ENCODE results near the gene PLAGL2. TPM values are rescaled to one million over a fixed set of nuclear protein-coding genes. Genes with fewer than 3 reads are reported as not detected.
A peak's percentile ranks its signal among the peaks of the same experiment; 100 is the strongest.

Gene PLAGL2
- total and polyA plus RNA-seq, 2 of the 4 experiments (the other 2 are of a cell fraction), result 2.9 to 7.7 TPM

GRCh38 chr20:32231245-32231644 is 23.7 kb upstream of the PLAGL2 start:
- Histone ChIP-seq H3K4ac (ENCODE audit: low read depth, low read length) (no peak overlapping the region), H2BK15ac (ENCODE audit: low read depth, low read length) (no peak overlapping the region), H3K23ac (ENCODE audit: low read depth, low read length) (no peak overlapping the region), H3K9ac (ENCODE audit: low read depth, low read length) (no peak overlapping the region), H3K36me3 (ENCODE audit: control insufficient read depth, insufficient read depth, low read length) (peaks cover 56% of the 10 kb centered on the region), H2AK5ac (ENCODE audit: low read depth, low read length) (no peak overlapping the region), H2AK9ac (replicated peaks; ENCODE audit: low read depth, low read length, poor library complexity) (no peak overlapping the region), H2AFZ (replicated peaks; ENCODE audit: low read length, poor library complexity) (no peak overlapping the region), H3K27ac (ENCODE audit: insufficient read depth, low read length) (no peak overlapping the region), H3K18ac (ENCODE audit: low read depth, low read length) (no peak overlapping the region), H4K5ac (ENCODE audit: low read depth, low read length) (no peak overlapping the region), H2BK20ac (ENCODE audit: low read depth, low read length) (no peak overlapping the region), H3K4me2 (ENCODE audit: low read depth, low read length) (no peak overlapping the region), H3K4me3 (ENCODE audit: insufficient read depth, low read depth, low read length) (no peak overlapping the region), H3K4me1 (ENCODE audit: control insufficient read depth, insufficient read depth, low read length) (no peaks in the 10 kb centered on the region), H4K20me1 (ENCODE audit: insufficient read depth, low read length) (no peaks in the 10 kb centered on the region), H3K27me3 (ENCODE audit: control insufficient read depth, insufficient read depth, low read length) (no peaks in the 10 kb centered on the region), H4K91ac (ENCODE audit: insufficient read depth, low read depth, low read length) (no peak overlapping the region), H3K79me1 (ENCODE audit: low read depth in 1 of 2, low read length in 2 of 2) (peaks cover 0 to 4% of the 10 kb centered on the region in 2 experiments; a peak in 1 of 4 replicates), H3K56ac (ENCODE audit: extremely low read depth, insufficient read depth, low read length) (no peak overlapping the region), H3K9me3 (ENCODE audit: control insufficient read depth, insufficient read depth, low read length) (no peaks in the 10 kb centered on the region), H2BK120ac (ENCODE audit: low read depth, low read length) (no peak overlapping the region), H3K14ac (replicated peaks; ENCODE audit: low read depth, low read length) (no peak overlapping the region), H3K9me1 (ENCODE audit: insufficient read depth, low read length) (no peaks in the 10 kb centered on the region), H2BK5ac (ENCODE audit: low read depth, low read length, poor library complexity, severe bottlenecking) (no peak overlapping the region), H4K8ac (ENCODE audit: low read depth in 2 of 2, low read length in 2 of 2) (no peak overlapping the region)
- ATAC-seq (ENCODE audit: low read depth) (peak; percentile 35; the same call in 1 of the 2 replicates), DNase-seq (peak; percentile 10)
- CTCF ChIA-PET, result no interaction called here
- POLR2A ChIA-PET (ENCODE audit: unreplicated experiment), result no interaction called here
- TF ChIP-seq ELK1 (IDR thresholded peaks at IDR 0.05; ENCODE audit: borderline replicate concordance, low read depth, low read length), result no peak
- no peak for TF ChIP-seq CHD1 (IDR thresholded peaks at IDR 0.05; ENCODE audit: low read depth, low read length)
- TF ChIP-seq RCOR1 (IDR thresholded peaks at IDR 0.05; ENCODE audit: insufficient replicate concordance, low read length), result no peak
- TF ChIP-seq MAZ (IDR thresholded peaks at IDR 0.05; ENCODE audit: borderline replicate concordance, low read depth, low read length), result no peak
- TF ChIP-seq NFE2L2 (IDR thresholded peaks at IDR 0.05; ENCODE audit: low read depth, low read length), result no peak
- no peak for TF ChIP-seq RAD21 (IDR thresholded peaks at IDR 0.05; ENCODE audit: low read length)
- no peak for TF ChIP-seq SMC3 (IDR thresholded peaks at IDR 0.05; ENCODE audit: low read depth, low read length)
- no peak for TF ChIP-seq FOS (IDR thresholded peaks at IDR 0.05; ENCODE audit: low read depth, low read length)
- TF ChIP-seq RFX5 (IDR thresholded peaks at IDR 0.05; ENCODE audit: low read depth, low read length), result no peak
- no peak for TF ChIP-seq USF2 (IDR thresholded peaks at IDR 0.05; ENCODE audit: low read depth, low read length)
- TF ChIP-seq MAFK (IDR thresholded peaks at IDR 0.05; ENCODE audit: low read depth, low read length), result no peak
- TF ChIP-seq POLR2A (IDR thresholded peaks at IDR 0.05; ENCODE audit: low read depth, low read length), result no peak
- TF ChIP-seq MXI1 (IDR thresholded peaks at IDR 0.05; ENCODE audit: borderline replicate concordance, low read depth, low read length), result no peak
- no peak for TF ChIP-seq CEBPB (IDR thresholded peaks at IDR 0.05; ENCODE audit: low read depth, low read length)
- no peak for TF ChIP-seq BHLHE40 (IDR thresholded peaks at IDR 0.05; ENCODE audit: low read depth, low read length)
- no peak for TF ChIP-seq CTCF (conservative IDR thresholded peaks at IDR 0.05; ENCODE audit: low read depth, low read length)
- dilution Hi-C loops (cut with HindIII; ENCODE audit: low sequenced_read_pairs, unreplicated experiment), result no loop called here
- no TSS peak for BruUV-seq (replicated peaks)
- intact Hi-C loops (cut with micrococcal nuclease), result no loop called here
- in situ Hi-C loops (cut with MboI; ENCODE audit: low sequenced_read_pairs), result no loop called here
- no CpG with 5 or more reads among the region's 4 CpGs for whole genome bisulfite sequencing, 2 experiments (ENCODE audit: extremely low coverage in 2 of 2, insufficient read length in 1 of 2)

All from IMR-90 (cell line).